ENCODE data around the gene PSMB1. TPM values are rescaled to one million over a fixed set of nuclear protein-coding genes. Genes with fewer than 3 reads are reported as not detected.

PSMB1 gene
- total RNA-seq, 6 experiments from 2014 or later, result 227 to 265 (median 252) TPM

GRCh38 chr6:170485159-170485558 is 67.9 kb downstream of the PSMB1 start:
- Mint-ChIP-seq H3K9me3 (peaks cover 7% of the 10 kb centered on the region; the same call in 1 of the 2 replicates), H3K27ac (no peak overlapping the region), H3K27me3 (ENCODE audit: insufficient read depth) (peaks cover 19% of the 10 kb centered on the region), H3K4me3 (no peak overlapping the region), H3K4me1 (ENCODE audit: low read depth) (no peaks in the 10 kb centered on the region), H3K36me3 (ENCODE audit: low read depth) (no peaks in the 10 kb centered on the region)
- TF ChIP-seq CTCF (IDR thresholded peaks at IDR 0.05), result no peak
- DNase-seq, result no peak

Other genes with a start within 250 kb of the PSMB1 start
- 10 to 100 TPM; 33.3 to 36.6 (median 35.4) TPM for gene FAM120B, start 246.5 kb downstream of the PSMB1 start, total RNA-seq (2021; fragmentation: NEBNext Ultra II Directional; extraction: Animal tissue kit (Norgen Biotek cat#: 25700))
- gene TBP, start 1.1 kb upstream of the PSMB1 start, total RNA-seq (2021; fragmentation: NEBNext Ultra II Directional; extraction: Animal tissue kit (Norgen Biotek cat#: 25700)), result 10 to 100 TPM; 12.6 to 16.3 (median 14.8) TPM
- 10 to 100 TPM; 62.3 to 73.7 (median 69.0) TPM for gene PDCD2, start 31.3 kb upstream of the PSMB1 start, total RNA-seq (2021; fragmentation: NEBNext Ultra II Directional; extraction: Animal tissue kit (Norgen Biotek cat#: 25700))